GM12878 (cell line): ENCODE measurements around the gene PI4KB. TPM values are rescaled to one million over a fixed set of nuclear protein-coding genes. Genes with fewer than 3 reads are reported as not detected.
A peak's percentile ranks its signal among the peaks of the same experiment; 100 is the strongest.

Source experiments
- ATF2 ChIP-seq: IDR thresholded peaks from 2 replicates; pipeline ENCODE4 v1.6.1; 2012; ENCODE audit warnings: low read length, inconsistent platforms
- ATF7 ChIP-seq: fragments of 450-650 bp; IDR thresholded peaks from 2 replicates; pipeline ENCODE4 v1.6.1; 2016; ENCODE audit warnings: low read depth, mild to moderate bottlenecking
- CBX3 ChIP-seq: fragments of 200-600 bp; sonication (generic); IDR thresholded peaks from 2 replicates; pipeline ENCODE4 v1.6.1; 2016; ENCODE audit warnings: low read depth, borderline replicate concordance
- CHD1 ChIP-seq: IDR thresholded peaks from 2 replicates; pipeline ENCODE4 v1.6.1; 2012; ENCODE audit warnings: low read depth, low read length, improper control_type of control experiment
- DPF2 ChIP-seq: fragments of 450-650 bp; IDR thresholded peaks from 2 replicates; pipeline ENCODE4 v1.6.1; 2017; ENCODE audit warnings: mild to moderate bottlenecking
- E2F8 ChIP-seq: fragments of 450-650 bp; IDR thresholded peaks from 2 replicates; pipeline ENCODE4 v1.6.1; 2018; ENCODE audit warnings: mild to moderate bottlenecking, low read depth, moderate library complexity; ENCODE audit not compliant: partially characterized antibody
- EED ChIP-seq: sonication (generic); IDR thresholded peaks from 2 replicates; pipeline ENCODE4 v1.6.1; 2016; ENCODE audit warnings: antibody characterized with exemption, low read depth
- EGR1 ChIP-seq, 2 experiments: IDR thresholded peaks; 1 replicate in 1 of 2; 2 replicates in 1 of 2; pipeline ENCODE4 v1.6.1; 2011 to 2012; ENCODE audit warnings: low read depth in 2 of 2, low read length in 2 of 2, borderline replicate concordance in 1 of 2, mild to moderate bottlenecking in 1 of 2, moderate library complexity in 1 of 2
- GABPA ChIP-seq: IDR thresholded peaks from 2 replicates; pipeline ENCODE4 v1.6.1; 2014; ENCODE audit warnings: antibody characterized with exemption, low read depth, mild to moderate bottlenecking, inconsistent platforms
- IKZF1 ChIP-seq: fragments of 450-650 bp; conservative IDR thresholded peaks from 2 replicates; pipeline ENCODE4 v1.6.1; 2017; ENCODE audit warnings: antibody characterized with exemption, mild to moderate bottlenecking
- JUND ChIP-seq: IDR thresholded peaks from 2 replicates; pipeline ENCODE4 v1.6.1; 2012; ENCODE audit warnings: low read depth, mild to moderate bottlenecking, low read length, improper control_type of control experiment, moderate library complexity
- POLR2AphosphoS5 ChIP-seq: IDR thresholded peaks from 2 replicates; pipeline ENCODE4 v1.6.1; 2011; ENCODE audit warnings: mild to moderate bottlenecking, low read length, inconsistent platforms
- SP1 ChIP-seq: IDR thresholded peaks from one replicate; pipeline ENCODE4 v1.6.1; 2011; ENCODE audit warnings: low read depth, low read length
- SPI1 ChIP-seq: IDR thresholded peaks from 2 replicates; pipeline ENCODE4 v1.6.1; 2011; ENCODE audit warnings: low read depth, mild to moderate bottlenecking, low read length, moderate library complexity, borderline replicate concordance; ENCODE audit not compliant: insufficient read depth
- ZBTB40 ChIP-seq: fragments of 450-650 bp; IDR thresholded peaks from 2 replicates; pipeline ENCODE4 v1.6.1; 2016; ENCODE audit warnings: mild to moderate bottlenecking, moderate library complexity, borderline replicate concordance
- ZNF592 ChIP-seq: fragments of 450-650 bp; IDR thresholded peaks from 2 replicates; pipeline ENCODE4 v1.6.1; 2017; ENCODE audit warnings: mild to moderate bottlenecking, moderate library complexity
- polyA plus RNA-seq, 11 experiments: library from polyadenylated mRNA; depleted of rRNA in 4 of 11; unstranded in 6 of 11; stranded (reverse) in 5 of 11; fragments of >200 nt; fragmentation: Nextera tagmentation in 4 of 11; fragmentation: Illumina TruSeq in 1 of 11; extraction: Ambion mirVana in 4 of 11; extraction: Trizol in 1 of 11; gene quantifications; 1 replicate in 1 of 11; 2 replicates in 10 of 11; pipeline versions ENCODE4 v1.2.1 to v1.2.3, GENCODE V29; 2011 to 2016; ENCODE audit warnings: inconsistent platforms in 2 of 11, missing spikeins in 2 of 11, low read depth in 1 of 11
- total RNA-seq, 4 experiments: library from RNA; depleted of rRNA in 3 of 4; stranded (reverse); fragments of >200 nt in 3 of 4; fragmentation: Illumina TruSeq in 1 of 4; extraction: Trizol in 1 of 4; gene quantifications; 2 replicates each; pipeline versions ENCODE4 v1.2.1 to v1.2.3, GENCODE V29; 2013 to 2021

Gene PI4KB
- total and polyA plus RNA-seq, 10 of the 15 experiments (the other 5 are each of a cell fraction or from before 2014, with no cell fraction given): 3.3 to 88.3 (median 51.7) TPM

GRCh38 chr1:151326619-151327222 is 495 bp downstream of the PI4KB start (continued):
- TF ChIP-seq ZBTB40: peak; percentile 35; the same call in 1 of the 2 replicates
- TF ChIP-seq E2F8: no peak
- TF ChIP-seq JUND: no peak
- no peak for TF ChIP-seq ZNF592
- peak; percentile 81 for TF ChIP-seq POLR2AphosphoS5
- TF ChIP-seq ATF2: no peak
- TF ChIP-seq IKZF1: peak; percentile 3; the same call in 1 of the 2 replicates
- TF ChIP-seq SP1: peak; percentile 58
- TF ChIP-seq EED: no peak
- TF ChIP-seq DPF2: no peak
- peak; percentile 65; the same call in 1 of the 2 replicates for TF ChIP-seq SPI1
- TF ChIP-seq CBX3: no peak
- peak; percentile 24; the same call in 1 of the 2 replicates for TF ChIP-seq ATF7
- peak in 1 of 2 experiments; percentile 65; a peak in 2 of 3 replicates for TF ChIP-seq EGR1 (IDR thresholded peaks at IDR 0.05; ENCODE audit: borderline replicate concordance in 1 of 2, low read depth in 2 of 2, low read length in 2 of 2)
- TF ChIP-seq GABPA: no peak
- TF ChIP-seq CHD1: no peak
